HG03469 (cell line): ENCODE results near the gene PCCB.
A peak's percentile ranks its signal among the peaks of the same experiment; 100 is the strongest.
"Not testable (repeated sequence)": the region's sequence is repeated elsewhere in the genome, so short reads cannot be mapped to it uniquely, and the experiment has no call there.

Experiments
- ATAC-seq: cut with Tn5 transposase; IDR thresholded peaks from one replicate; pipeline ENCODE4 v1.9.1; 2021; ENCODE audit warnings: mild to moderate bottlenecking, moderate library complexity, moderate number of reproducible peaks; ENCODE audit not compliant: unreplicated experiment

PCCB gene

DNA sequence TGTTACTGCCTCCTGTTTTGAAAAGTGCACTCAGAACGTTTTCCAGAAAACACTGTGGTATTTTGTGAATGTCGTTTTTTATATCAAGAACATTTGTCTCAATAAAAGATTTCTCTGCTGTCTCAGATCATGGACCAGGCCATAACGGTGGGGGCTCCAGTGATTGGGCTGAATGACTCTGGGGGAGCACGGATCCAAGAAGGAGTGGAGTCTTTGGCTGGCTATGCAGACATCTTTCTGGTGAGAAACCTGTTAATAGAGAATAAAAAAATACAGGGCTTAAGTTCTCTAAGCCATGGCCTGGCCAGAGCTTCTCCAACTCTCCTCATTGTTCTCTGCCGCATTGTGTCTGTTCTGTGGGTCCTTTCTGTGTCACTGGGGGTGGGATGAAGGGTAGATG is 11.7 kb downstream of the PCCB start:
- ATAC-seq, result no peak

DNA sequence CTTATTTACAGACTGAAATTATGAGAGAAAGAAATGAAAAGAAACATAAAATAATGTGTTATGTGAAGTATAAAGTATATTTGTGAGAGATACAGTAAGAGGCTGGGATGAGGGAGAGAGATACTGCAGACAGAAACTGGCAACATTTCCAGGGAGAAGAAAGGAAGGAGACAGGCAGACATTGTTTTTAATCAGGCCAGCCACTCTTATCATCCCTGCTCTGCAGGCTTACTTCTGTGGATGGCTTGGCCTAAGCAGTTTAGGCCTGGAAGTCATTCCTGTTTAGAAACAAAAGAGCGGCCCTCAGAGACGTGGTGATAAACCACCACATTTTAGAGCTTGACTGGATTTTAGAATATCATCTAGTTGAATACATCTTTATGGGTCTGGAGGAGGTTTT is 12.4 kb downstream of the PCCB start:
- ATAC-seq, result no peak

DNA sequence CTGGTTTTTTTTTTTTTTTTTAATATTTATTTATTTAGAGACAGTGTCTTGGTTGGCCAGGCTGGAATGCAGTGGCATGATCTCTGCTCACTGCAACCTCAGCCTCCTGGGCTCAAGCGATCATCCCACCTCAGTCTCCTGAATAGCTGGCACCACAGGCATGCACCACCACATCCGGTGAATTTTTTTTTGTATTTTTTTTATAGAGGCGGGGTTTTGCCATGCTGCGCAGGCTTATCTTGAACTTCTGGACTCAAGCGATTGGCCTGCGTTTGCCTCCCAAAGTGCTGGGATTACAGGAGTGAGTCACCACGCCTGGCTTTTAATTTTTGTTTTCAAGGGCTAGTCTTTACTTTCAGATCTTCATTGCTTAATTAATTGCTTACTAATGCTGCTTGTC is 13.1 kb downstream of the PCCB start:
- ATAC-seq, result no peak

DNA sequence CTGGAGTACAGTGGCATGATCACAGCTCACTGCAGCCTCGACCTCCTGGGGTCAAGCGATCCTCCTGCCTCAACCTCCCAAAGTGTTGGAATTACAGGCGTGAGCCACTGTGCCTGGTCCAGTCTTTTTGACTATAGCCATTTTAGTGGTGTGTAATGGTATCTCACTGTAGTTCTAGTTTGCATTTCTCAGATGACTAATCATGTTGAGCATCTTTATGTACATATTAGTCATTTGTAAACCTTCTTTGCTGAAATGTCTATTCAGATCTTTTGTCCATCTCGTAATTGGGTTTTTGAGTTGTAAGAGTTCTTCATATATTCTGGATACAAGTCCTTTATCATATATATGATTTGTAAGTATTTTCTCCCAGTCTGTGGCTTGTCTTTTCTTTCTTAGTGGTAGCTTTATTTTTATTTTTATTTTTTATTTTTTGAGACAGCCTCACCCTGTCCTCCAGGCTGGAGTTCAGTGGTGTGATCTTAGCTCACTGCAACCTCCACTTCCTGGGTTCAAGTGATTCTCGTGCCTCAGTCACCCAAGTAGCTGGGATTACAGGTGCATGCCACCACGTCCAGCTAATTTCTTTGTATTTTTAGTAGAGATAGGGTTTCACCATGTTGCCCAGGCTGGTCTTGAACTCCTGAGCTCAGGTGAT is 16.5 kb downstream of the PCCB start:
- peak; percentile 63 for ATAC-seq

DNA sequence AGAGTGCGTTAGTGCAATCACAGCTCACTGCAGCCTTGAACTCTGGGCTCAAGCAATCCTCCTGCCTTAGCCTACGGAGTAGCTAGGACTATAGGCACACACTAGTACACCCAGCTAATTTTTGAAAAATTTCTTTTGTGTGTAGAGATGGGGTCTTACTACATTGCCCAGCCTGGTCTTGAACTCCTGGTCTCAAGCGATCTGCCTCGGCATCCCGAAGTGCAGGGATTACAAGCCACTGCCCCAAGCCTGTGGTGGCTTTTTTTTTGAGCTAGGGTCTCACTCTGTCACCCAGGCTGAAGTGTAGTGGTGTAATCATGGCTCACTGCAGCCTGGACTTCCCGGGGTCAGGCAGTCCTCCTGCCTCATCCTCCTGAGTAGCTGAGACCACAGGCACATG is 17.1 kb downstream of the PCCB start:
- ATAC-seq, result no peak

DNA sequence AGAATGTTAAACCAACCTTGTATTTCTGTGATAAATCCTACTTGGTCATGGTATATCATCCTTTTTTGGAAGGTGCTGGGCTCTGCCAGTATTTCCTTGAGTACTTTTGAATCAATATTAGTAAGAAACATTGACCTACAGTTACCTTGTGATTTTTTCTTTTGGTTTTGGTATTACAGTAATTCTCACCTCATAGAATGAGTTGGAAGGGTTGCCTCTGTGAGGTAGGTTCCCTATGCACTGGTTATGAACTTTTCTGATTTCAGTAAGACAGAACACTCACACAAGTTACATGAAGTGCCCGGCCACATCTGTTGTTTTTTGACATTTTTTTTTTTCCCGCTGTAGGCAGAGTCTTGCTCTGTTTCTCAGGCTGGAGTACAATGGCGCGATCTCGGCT is 20.0 kb downstream of the PCCB start:
- ATAC-seq, result peak; percentile 57

DNA sequence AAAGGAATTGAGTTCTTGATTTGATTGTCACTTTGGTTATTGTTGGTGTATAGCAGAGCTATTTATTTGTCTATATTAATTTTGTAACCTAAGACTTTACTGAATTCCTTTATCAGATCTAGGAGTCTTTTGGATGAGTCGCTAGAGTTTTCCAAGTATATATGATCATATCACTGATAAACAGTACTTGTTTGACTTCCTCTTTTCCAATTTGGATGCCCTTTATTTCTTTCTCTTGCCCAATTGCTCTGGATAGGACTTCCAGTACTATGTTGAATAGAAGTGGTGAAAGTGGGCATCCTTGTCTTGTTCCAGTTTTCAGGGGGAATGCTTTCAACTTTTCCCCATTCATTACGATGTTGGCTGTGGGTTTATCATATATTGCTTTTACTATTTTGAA is 21.5 kb downstream of the PCCB start:
- ATAC-seq, result not testable (repeated sequence)

DNA sequence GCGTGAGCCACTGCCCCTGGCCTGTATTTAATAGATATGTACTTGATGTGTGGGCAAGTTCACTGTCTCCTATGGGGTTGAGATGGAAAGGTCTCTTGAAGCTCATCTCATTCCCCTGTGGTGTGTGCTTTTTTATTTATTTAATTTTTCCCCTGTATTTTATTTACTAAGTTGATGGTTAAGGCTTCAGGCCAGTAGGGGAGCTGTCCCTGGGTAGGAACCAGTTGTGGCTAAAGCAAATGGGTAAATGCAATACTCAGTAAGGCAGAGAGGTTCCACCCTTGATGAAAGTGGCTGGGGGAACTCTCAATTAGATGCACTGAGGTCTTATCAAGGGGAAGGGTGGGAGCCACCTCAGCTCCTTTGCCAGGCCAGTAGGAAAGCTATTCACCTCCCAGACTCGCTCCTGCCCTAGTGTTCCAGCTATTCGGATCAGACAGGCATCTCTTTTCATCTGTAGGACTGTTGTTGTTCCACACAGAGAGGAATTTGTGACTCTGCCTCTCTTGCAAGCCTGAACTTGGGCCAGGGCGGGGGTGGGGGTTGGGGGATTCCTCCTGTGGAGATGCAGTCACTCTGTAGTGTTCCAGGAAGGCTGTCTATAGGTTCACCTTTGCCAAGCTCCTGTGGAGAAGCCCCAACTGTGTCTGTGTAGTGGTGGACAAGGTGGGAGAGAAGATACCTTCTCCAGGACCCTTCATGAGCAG is 26.1 kb downstream of the PCCB start:
- ATAC-seq, result no peak

DNA sequence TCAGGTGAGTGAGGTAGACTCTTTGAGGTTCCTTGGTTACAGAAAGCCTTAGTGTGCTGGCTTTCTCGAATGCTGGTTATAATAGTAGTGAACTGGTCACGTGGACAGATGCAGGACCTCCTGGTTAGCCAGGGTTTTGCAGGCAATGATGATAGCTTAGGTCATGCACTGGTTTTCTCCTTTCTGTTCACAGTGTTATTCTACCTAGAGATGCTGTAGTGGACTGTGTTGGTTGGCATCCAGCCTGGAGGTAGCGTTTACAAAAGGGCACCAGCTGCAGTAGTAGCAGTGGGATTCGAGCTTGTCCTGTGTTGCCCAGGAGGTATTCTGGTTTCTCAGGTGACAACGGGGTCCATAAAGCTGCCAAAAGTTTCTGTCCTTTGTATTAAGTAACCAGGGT is 27.0 kb downstream of the PCCB start:
- ATAC-seq, result no peak

DNA sequence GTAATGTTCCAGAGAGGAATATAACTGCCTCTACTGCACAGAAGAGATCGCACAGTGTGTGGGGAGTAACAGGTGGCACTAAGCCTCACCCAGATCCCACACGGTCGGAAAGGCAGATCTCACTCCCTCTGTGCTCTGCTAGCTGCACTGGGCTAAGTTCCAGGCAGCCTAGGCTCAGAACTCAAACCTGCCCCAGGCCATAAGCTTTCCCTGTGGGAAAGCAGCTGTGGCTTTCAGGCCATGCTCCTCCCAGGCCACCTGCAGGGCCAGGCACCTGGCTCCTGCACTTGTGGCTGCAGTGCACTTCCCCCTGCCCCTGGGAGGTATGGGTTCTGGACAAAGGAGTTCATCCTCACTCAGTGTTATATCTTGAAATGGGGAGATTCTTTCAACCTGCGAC is 27.5 kb downstream of the PCCB start:
- no peak for ATAC-seq

DNA sequence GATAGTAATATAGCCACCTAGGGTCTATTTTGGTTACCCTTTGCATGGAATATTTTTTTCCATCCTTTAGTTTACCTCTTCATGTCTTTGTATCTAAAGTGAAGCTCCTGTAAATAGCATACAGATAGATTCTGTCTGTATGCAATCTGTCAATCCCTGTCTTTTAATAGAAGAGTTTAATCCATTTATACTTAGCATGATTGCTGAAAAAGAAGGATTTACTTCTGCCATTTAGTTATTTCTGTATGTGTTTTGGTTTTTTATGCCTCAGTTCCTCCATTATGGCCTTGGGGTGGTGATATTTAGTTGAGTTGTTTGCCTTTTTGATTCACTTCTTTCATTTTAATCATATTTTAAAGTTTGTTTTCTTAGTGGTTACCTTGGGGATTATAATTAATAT is 29.0 kb downstream of the PCCB start:
- ATAC-seq, result no peak

DNA sequence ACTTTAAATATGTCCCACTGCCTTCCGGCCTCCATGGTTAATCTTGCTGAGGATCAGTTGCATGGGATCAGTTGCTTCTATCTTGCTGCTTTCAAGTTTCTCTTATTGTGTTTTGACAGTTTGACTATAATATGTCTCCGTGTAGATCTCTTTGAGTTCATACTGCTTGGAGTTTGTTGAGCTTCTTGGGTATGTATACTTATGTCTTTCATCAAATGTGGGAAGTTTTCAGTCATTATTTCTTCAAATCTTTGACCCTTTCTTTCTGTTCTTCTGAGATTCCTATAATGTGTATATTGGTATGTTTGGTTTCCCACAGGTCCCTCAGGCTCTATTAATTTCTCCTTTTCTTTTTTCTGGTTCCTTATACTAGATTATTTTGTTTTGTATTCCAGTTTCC is 30.8 kb downstream of the PCCB start:
- ATAC-seq, result no peak

DNA sequence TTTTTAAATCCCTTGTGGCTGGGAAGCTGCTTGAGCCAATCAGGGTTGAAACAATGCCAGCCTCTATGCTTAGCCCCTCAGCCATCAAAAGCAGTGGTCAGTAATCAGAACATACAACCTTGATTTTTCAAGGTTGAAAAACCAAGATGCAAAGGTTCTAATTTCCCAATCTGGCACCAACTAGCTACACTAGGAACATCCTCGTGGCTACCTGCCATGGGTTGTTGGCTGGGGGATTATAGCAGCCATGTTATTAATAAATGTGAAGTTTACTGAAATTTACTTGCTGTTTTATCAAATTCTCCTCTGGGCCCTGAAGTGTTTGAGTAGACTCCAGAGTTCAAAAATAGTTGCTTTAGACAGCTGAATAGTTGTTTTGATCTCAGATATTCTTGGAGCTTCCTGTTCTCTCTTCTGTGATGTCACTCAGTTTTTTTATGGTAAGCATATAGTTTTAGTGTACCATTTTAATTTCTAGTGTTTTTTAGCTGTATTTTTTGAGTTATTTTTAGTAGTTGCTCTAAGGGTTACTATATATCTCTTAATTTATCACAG is 31.9 kb downstream of the PCCB start:
- ATAC-seq, result no peak

DNA sequence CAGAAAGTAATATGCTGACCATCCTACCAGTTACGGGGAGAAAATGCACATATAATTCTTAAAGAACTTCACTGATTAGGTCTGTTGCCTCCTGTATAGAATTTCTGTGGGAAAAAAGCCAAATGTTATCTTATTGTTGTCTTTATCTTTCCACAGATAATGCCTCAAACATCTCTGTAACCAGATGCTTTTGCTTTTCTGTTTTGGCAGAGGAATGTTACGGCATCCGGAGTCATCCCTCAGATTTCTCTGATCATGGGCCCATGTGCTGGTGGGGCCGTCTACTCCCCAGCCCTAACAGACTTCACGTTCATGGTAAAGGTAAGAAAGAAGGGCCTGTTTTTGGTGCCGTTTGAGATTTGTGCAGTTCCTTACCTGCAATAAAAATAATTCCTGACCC is 33.5 kb downstream of the PCCB start:
- no peak for ATAC-seq

DNA sequence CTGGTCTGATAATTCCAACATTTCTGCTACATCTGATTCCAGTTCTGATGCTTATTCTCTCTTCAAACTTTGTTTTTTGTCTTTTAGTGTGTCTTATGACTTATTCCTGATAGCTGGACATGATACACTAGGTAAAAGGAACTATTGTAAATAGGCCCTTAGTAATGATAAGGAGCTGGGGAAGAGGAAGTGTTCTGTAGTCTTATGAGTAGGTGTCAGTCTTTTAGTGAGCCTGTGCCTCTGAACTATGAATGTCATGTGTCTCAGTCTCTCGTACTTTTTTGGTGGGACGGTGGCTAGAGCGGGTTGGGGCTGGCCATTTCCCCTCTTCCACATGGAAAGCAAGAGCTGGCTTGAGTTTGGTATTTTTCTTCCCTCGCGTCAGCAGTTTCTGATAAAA is 41.2 kb downstream of the PCCB start:
- ATAC-seq, result no peak

DNA sequence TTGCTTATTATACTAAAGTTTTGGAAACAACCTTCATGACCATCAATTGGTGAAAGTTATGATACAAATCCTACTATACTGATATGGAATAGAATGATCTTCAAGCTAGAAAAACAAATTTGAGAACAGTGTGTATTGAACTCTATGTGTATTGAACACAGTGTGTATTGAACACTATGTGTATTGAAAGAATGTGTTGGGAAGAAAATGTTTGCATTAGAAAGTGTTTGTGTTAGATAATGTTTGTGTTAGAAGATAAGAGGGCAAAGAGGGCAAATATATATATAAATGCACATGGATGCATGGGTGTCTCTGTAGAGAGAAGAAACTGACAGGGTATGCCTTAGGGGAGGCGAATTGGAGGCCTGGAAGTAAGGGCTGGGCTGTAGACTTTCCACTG is 42.4 kb downstream of the PCCB start:
- ATAC-seq, result no peak

DNA sequence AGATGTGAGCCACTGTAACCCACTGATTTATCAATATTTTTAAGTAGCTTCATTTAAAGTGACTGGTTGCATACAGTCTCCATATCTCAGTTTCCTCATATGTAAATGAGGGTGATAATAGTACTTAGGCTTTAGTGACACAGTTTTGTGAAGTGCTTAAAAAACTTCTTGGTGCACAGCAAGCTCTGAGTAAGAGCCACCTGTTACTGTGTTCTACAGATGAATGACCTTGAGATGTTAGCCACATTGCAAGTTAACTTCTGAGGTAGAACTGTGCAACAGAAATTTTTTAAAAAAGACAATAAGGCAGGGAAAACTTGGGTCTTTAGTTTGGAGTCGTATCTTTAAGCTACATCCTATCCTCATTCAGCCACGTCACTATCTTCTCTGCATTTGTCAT is 43.1 kb downstream of the PCCB start:
- no peak for ATAC-seq

DNA sequence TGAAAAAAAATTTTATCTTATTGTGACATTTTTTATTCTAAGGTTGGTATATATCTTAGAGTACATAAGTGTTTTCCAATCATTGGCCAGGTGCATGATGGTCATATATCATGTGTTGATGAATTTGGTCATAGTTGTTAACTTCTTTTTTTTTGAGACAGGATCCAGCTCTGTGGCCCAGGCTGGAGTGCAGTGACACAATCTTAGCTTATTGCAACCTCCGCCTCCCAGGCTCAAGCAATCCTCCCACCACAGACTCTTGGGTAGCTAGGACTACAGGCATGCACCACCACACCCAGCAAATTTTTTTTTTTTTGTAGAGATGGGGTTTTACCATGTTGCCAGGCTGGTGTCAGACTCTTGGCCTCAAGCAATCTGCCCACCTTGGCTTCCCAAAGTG is 44.0 kb downstream of the PCCB start:
- ATAC-seq, result no peak

DNA sequence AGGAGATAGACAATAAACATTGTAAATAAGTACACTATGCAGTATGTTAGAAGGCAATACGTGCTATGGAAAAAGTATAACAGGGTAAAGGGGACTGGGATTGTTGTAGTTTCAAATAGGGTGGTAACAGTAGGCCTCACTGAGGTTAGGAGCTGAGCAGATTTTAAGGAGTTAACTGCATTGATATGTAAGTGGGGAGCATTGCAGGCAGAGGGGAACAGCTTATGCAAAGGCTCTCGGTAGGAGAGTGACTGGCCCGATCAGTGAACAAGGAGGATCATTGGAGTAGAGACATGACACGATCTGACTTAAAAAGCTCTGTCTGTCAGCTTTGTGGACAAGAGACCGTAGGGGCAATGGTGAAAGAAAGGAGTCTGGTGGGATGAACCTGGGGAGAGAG is 46.8 kb downstream of the PCCB start:
- no peak for ATAC-seq

DNA sequence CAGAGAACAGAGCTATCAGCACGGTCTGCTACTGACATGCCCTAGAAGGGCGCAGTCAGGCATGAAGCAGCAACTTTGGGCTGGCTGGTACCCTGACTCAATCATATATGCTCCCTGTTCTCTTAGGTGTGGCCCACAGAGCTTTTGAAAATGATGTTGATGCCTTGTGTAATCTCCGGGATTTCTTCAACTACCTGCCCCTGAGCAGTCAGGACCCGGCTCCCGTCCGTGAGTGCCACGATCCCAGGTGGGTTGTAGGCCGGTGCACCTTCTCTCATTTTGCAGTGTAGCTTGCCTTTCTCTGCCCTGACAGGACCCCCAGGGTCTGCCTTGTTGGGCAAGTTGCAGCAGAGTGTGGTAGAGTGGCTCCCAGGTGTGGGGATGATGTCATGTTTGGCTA is 47.7 kb downstream of the PCCB start:
- no peak for ATAC-seq

DNA sequence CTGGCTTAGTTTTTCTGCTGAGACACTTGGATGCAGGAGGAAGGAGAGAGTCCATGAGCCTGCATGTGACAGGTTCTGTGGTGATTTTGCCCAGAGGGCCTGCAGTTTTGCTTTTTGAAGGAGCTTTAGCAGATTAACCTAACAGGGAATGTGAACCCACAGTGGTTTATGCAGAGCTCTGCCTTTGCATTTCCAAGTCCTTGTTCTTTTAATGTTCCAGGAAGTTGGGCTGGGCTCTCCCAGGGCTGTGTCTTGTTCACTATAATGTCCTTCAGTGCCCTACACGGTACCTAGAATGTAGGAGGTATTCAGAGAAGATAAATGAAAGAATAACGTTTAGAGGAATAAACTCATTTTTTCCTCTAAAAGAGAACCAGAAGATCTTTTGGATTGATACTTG is 50.3 kb downstream of the PCCB start:
- no peak for ATAC-seq

DNA sequence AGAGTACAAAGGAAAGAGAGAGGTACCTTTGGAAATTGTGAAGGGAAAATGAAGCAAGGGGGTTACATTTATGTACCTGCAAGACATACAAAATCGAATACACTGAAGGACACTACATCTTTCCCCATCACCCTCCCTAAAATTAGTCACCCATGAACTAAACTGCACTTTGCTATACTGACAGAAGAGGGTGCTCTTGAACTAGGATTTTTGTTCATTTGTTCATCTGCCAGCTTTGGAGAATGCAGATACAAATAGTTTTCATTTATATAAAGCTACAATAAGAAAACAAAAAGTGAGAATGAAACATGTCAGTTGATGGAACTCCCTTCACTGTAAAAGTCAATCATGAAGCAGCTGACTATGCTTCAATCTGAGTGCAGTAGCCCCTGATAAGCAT is 55.7 kb downstream of the PCCB start:
- ATAC-seq, result no peak

DNA sequence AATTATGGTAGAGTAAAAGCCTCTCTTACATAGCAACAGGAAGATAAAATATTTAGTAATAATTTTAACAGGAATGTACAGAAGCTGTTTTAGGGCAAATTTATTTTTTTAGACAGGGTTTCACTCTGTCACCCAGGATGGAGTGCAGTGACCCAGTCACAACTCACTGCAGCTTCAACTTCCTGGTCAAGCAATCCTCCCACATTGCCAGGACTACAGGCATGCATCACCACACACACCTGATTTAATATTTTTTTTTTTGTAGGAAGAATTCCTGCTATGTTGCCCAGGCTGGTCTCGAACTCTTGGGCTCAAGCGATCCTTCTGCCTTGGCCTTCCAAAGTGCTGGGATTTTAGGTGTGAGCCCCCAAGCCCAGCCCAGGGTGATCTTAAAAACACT is 61.1 kb downstream of the PCCB start:
- no peak for ATAC-seq
